Ishikawa (cell line): ENCODE results near the gene APBA2.
A peak's percentile ranks its signal among the peaks of the same experiment; 100 is the strongest.

Source experiments
- CEBPB ChIP-seq: IDR thresholded peaks from 2 replicates; pipeline ENCODE4 v1.6.1; 2012
- CREB1 ChIP-seq: IDR thresholded peaks from 2 replicates; pipeline ENCODE4 v1.6.1; 2012; ENCODE audit warnings: low read depth
- EGR1 ChIP-seq: IDR thresholded peaks from 2 replicates; pipeline ENCODE4 v1.6.1; 2012
- EP300 ChIP-seq: IDR thresholded peaks from 2 replicates; pipeline ENCODE4 v1.6.1; 2012; ENCODE audit warnings: borderline replicate concordance
- FOXM1 ChIP-seq: IDR thresholded peaks from 2 replicates; pipeline ENCODE4 v1.6.1; 2012; ENCODE audit warnings: low read depth, borderline replicate concordance
- MAX ChIP-seq: IDR thresholded peaks from 2 replicates; pipeline ENCODE4 v1.6.1; 2012
- NFIC ChIP-seq: IDR thresholded peaks from 2 replicates; pipeline ENCODE4 v1.6.1; 2012
- RAD21 ChIP-seq: IDR thresholded peaks from 2 replicates; pipeline ENCODE4 v1.6.1; 2012; ENCODE audit warnings: low read depth
- REST ChIP-seq: IDR thresholded peaks from 2 replicates; pipeline ENCODE4 v1.6.1; 2012; ENCODE audit warnings: low read depth, mild to moderate bottlenecking
- TAF1 ChIP-seq: IDR thresholded peaks from 2 replicates; pipeline ENCODE4 v1.6.1; 2012; ENCODE audit warnings: low read depth, mild to moderate bottlenecking
- TCF12 ChIP-seq: IDR thresholded peaks from 2 replicates; pipeline ENCODE4 v1.6.1; 2012; ENCODE audit warnings: low read depth
- TEAD4 ChIP-seq: IDR thresholded peaks from 2 replicates; pipeline ENCODE4 v1.6.1; 2012
- USF1 ChIP-seq: IDR thresholded peaks from 2 replicates; pipeline ENCODE4 v1.6.1; 2012
- YY1 ChIP-seq: IDR thresholded peaks from 2 replicates; pipeline ENCODE4 v1.6.1; 2012; ENCODE audit warnings: low read depth
- ZBTB7A ChIP-seq: IDR thresholded peaks from 2 replicates; pipeline ENCODE4 v1.6.1; 2012; ENCODE audit warnings: low read depth

APBA2 gene

GRCh38 chr15:28989239-28989830, 103.6 kb downstream of the APBA2 start:
- no peak for TF ChIP-seq CREB1
- TF ChIP-seq USF1, result no peak
- TF ChIP-seq RAD21, result peak; percentile 16

GRCh38 chr15:28989896-28990295, 104.1 kb downstream of the APBA2 start:
- no peak for TF ChIP-seq YY1
- no peak for TF ChIP-seq RAD21
- no peak for TF ChIP-seq ZBTB7A
- no peak for TF ChIP-seq REST
- TF ChIP-seq CREB1, result no peak
- no peak for TF ChIP-seq FOXM1
- TF ChIP-seq EP300, result no peak
- no peak for TF ChIP-seq MAX
- TF ChIP-seq TCF12, result no peak
- no peak for TF ChIP-seq CEBPB
- TF ChIP-seq NFIC, result no peak
- no peak for TF ChIP-seq EGR1

- TF ChIP-seq TEAD4 (no peak), FOXM1 (no peak), EP300 (no peak), REST (no peak), YY1 (no peak), ZBTB7A (no peak), CREB1 (no peak), USF1 (no peak), TCF12 (no peak), NFIC (no peak), EGR1 (no peak), TAF1 (no peak), RAD21 (no peak), MAX (no peak), CEBPB (no peak)
Observed at GRCh38 chr15:28990390-28990789, 104.6 kb downstream of the APBA2 start.

GRCh38 chr15:28991236-28992171, 105.7 kb downstream of the APBA2 start:
- TF ChIP-seq TAF1, result no peak
- TF ChIP-seq ZBTB7A, result no peak
- TF ChIP-seq EGR1, result no peak
- no peak for TF ChIP-seq MAX
- no peak for TF ChIP-seq NFIC

GRCh38 chr15:28992336-28992864, 106.6 kb downstream of the APBA2 start:
- TF ChIP-seq REST, result no peak
- no peak for TF ChIP-seq TEAD4
- TF ChIP-seq YY1, result no peak
- TF ChIP-seq CREB1, result no peak
- TF ChIP-seq FOXM1, result no peak
- no peak for TF ChIP-seq CEBPB
- TF ChIP-seq TCF12, result no peak
- TF ChIP-seq ZBTB7A, result no peak
- no peak for TF ChIP-seq RAD21
- no peak for TF ChIP-seq EGR1
- TF ChIP-seq TAF1, result no peak
